ENCODE data around the gene MAP7D2.

The MAP7D2 gene

DNA sequence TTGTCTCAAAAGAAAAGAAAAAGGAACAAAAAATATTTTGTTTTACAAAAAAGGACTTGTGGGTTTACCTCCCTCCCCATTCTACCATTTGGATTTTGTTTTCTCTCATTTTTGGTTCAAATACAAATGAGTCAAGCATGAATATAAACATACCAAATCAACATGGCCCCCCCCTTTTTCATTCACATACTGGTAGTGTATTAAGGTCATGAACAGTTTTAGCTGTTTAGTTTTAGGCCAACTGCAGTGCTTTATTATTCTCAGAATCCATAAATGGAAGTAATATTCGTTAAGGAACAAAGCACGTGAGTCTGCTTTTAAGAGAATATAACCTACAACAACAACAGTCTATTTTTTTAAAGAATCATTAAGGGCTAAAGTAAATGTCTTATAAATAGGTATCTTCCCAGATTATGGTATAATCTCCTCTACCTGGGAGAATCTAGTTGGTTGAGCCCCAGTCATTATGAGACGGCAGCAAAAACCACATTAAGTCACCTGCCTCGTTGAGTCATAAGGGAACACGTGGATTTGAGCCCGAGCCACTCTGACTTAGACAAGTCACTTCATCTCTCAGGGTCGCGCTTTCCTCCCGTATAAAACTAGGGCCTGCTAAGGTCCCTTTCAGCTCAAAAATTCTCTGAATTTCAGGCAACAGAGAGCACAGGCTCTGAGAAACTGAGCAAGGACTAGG, 152.5 kb downstream of the MAP7D2 start:
- DNase-seq = no peak

DNA sequence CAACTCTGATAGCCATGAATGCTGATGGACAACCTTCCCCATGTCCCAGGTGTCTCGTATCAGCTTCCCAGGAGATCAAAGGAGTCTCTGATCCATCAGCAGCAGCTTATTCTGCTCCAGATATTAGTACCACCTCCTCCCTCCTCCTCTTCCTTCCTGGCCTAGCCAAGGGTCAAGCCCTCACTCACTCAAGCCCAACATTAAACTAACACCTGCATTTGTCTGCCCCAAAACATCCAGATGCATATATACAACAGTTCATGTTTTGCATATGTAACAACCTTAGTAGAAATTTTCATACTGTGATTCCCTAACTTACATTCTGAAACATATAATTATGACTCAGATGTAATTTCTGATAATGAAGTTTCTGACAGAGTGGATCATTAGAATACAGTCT, 155.8 kb downstream of the MAP7D2 start:
- no peak for DNase-seq

DNA sequence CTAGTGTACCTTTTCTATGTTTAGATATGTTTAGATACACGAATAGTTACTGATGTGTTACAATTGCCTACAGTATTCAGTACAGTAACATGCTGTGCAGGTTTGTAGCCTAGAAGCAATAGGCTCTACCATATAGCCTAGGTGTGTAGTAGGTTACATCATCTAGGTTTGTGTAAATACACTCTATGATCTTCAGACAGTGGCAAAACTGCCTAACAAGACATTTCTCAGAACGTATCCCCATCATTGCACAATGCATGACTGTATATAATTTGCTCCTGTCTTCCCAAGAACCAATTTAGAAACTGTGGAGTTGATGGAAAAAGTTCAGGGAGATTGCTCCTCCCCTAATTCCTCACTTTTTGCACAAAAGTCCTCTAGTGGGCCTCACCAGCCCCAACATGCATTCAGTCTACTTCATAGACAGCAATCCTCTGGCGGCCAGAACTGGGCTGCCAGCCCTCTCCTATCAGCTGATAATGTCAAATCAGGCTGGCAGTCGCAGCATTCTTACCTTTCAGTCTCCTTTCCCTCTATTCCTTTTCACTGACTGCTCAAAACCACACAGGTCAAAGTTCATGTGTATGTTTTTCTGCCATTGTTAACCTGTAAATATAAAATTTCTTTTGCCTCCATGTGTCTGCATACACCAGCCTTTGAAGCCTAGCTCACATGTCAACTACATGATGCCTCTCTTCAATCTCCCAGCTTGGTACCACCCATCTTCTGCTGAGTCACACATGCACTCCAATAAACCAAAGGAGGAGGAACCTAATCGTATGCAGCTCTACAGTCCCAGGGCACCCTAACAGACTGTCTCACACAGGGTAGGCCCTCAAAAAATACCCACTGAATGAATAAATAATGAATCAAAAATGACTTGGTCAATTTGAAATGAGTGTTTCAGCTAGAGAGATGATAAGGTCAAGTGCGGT, 157.9 kb downstream of the MAP7D2 start:
- no peak for DNase-seq

- DNase-seq = no peak
Measured at GRCh38 chrX:19956923-19957322, 159.8 kb downstream of the MAP7D2 start.
